Esophagus squamous epithelium (tissue), 5 donors: ENCODE results near the gene CCDC171. TPM values are rescaled to one million over a fixed set of nuclear protein-coding genes. Genes with fewer than 3 reads are reported as not detected.

ENCODE experiments used
- DNase-seq: peaks from one replicate; lab custom pipeline; 2025; lab: John Stamatoyannopoulos, UW
- H3K27ac ChIP-seq, 4 donors: fragments of 200-600 bp; sonication (generic); one replicate each; pipeline ENCODE4 v1.5.1; 2016 to 2019; ENCODE audit warnings: mild to moderate bottlenecking in 1 of 4
- H3K27me3 ChIP-seq, 4 donors: fragments of 200-600 bp; sonication (generic); 1 replicate in 3 of 4; 2 replicates in 1 of 4; pipeline versions ENCODE4 v1.5.1 to v1.6.0; 2017 to 2021; ENCODE audit warnings: antibody characterized with exemption in 1 of 4
- H3K36me3 ChIP-seq, 3 donors: fragments of 200-600 bp; sonication (generic); one replicate each; pipeline ENCODE4 v1.5.1; 2016 to 2019
- H3K4me1 ChIP-seq, 3 donors: fragments of 200-600 bp; sonication (generic); one replicate each; pipeline ENCODE4 v1.5.1; 2017 to 2019
- H3K4me3 ChIP-seq, 4 donors: fragments of 200-600 bp; sonication (generic); 1 replicate in 3 of 4; 2 replicates in 1 of 4; pipeline ENCODE4 v1.5.1; 2016 to 2019; ENCODE audit warnings: mild to moderate bottlenecking in 2 of 4, moderate library complexity in 1 of 4
- H3K9me3 ChIP-seq, 3 donors: fragments of 200-600 bp; sonication (generic); one replicate each; pipeline ENCODE4 v1.5.1; 2016 to 2019
- POLR2A ChIP-seq, 4 donors: fragments of 450-650 bp; IDR thresholded peaks; one replicate each; pipeline ENCODE4 v1.6.1; 2017; ENCODE audit warnings: antibody characterized with exemption in 4 of 4, mild to moderate bottlenecking in 4 of 4, moderate library complexity in 3 of 4
- WGBS, 2 donors: methylation state at CpG; one replicate each; pipeline ENCODE4 v1.1.5; 2018; 5-methylcytosine and 5-hydroxymethylcytosine counted together
- intact Hi-C: fragments of 100-400 bp; cut with DNase I; formaldehyde crosslinking; loops from one replicate; pipeline ENCODE4 v1.15.0; 2022
- total RNA-seq, 4 donors: library from RNA; depleted of rRNA; stranded (reverse); fragments of >200 nt; gene quantifications; one replicate each; pipeline ENCODE4 v1.1.0, GENCODE V29; 2016
- TF ChIP-seq, protein P1 (sequence below), 6 experiments: fragments of 450-650 bp in 4 of 6; fragments of 200-600 bp in 2 of 6; sonication (generic) in 2 of 6; IDR thresholded peaks; one replicate each; pipeline ENCODE4 v1.5.1; 2016 to 2019; ENCODE audit warnings: antibody characterized with exemption in 6 of 6, mild to moderate bottlenecking in 4 of 6, moderate library complexity in 4 of 6
- donor health status: DM: yes; HTN: yes; CAD: no.

Gene CCDC171
- total RNA-seq, 4 donors from 2014 or later = 0.53 to 2.9 (median 1.6) TPM

DNA sequence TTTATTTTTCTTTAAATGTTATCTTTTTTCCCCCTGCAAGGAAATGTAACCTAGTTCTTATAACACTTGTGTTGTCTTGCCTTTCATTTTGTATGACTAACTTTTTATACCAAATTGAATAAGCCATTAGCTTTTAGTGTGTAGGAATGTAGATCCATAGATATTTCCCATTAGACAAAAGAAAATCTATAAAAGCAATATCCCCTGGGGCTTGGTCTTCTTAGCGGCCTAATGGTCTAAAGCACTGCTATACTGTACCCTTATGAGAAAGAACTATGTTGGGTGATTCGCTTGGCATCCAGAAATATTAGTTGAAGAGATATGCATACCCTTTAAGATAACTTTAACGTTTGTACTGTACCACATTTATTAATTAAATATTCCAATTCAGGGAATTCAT is 289.2 kb downstream of the CCDC171 start:
- no peaks in the 10 kb centered on the region for H3K36me3 ChIP-seq
- intact Hi-C loops = no loop called here

DNA sequence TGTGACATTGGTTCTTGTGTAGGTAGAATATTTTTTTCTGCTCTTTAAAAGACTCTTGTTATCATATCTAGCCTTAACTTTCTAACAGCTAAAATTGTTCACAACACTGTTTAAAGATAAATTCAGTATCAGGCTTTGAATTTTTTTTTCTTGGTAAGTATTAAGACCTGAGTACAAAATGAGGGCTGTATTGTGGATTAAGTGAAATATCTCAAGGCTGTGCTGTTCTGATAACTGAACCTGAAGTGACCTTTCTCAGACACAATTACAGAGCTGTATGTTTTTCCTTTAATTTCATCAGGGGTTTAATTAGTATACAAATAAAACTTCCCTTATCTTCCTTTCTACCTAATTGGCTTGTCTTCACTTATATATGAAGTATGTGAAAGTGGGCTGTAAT is 290.5 kb downstream of the CCDC171 start:
- H3K4me1 ChIP-seq = no peaks in the 10 kb centered on the region
- H3K27me3 ChIP-seq = no peaks in the 10 kb centered on the region
- H3K9me3 ChIP-seq = no peaks in the 10 kb centered on the region
- no peak for DNase-seq
- no peak overlapping the region for H3K27ac ChIP-seq
- H3K36me3 ChIP-seq = no peaks in the 10 kb centered on the region
- H3K4me3 ChIP-seq = no peak overlapping the region
- intact Hi-C loops = no loop called here
- TF ChIP-seq POLR2A (IDR thresholded peaks at IDR 0.05) = no peak
- TF ChIP-seq, protein P1, sequence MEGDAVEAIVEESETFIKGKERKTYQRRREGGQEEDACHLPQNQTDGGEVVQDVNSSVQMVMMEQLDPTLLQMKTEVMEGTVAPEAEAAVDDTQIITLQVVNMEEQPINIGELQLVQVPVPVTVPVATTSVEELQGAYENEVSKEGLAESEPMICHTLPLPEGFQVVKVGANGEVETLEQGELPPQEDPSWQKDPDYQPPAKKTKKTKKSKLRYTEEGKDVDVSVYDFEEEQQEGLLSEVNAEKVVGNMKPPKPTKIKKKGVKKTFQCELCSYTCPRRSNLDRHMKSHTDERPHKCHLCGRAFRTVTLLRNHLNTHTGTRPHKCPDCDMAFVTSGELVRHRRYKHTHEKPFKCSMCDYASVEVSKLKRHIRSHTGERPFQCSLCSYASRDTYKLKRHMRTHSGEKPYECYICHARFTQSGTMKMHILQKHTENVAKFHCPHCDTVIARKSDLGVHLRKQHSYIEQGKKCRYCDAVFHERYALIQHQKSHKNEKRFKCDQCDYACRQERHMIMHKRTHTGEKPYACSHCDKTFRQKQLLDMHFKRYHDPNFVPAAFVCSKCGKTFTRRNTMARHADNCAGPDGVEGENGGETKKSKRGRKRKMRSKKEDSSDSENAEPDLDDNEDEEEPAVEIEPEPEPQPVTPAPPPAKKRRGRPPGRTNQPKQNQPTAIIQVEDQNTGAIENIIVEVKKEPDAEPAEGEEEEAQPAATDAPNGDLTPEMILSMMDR (IDR thresholded peaks at IDR 0.05) = no peak

More for the DNA sequence above, 289.2 kb downstream of the CCDC171 start:
- no peaks in the 10 kb centered on the region for H3K4me1 ChIP-seq
- WGBS, 2 donors = 86 to 97% methylated on average over 3 of the region's 3 CpGs
- TF ChIP-seq, protein P1 (IDR thresholded peaks at IDR 0.05) = no peak
- TF ChIP-seq POLR2A (IDR thresholded peaks at IDR 0.05) = no peak
- H3K27me3 ChIP-seq = no peaks in the 10 kb centered on the region
- no peaks in the 10 kb centered on the region for H3K9me3 ChIP-seq
- H3K4me3 ChIP-seq = no peak overlapping the region
- DNase-seq = no peak
- H3K27ac ChIP-seq = no peak overlapping the region

DNA sequence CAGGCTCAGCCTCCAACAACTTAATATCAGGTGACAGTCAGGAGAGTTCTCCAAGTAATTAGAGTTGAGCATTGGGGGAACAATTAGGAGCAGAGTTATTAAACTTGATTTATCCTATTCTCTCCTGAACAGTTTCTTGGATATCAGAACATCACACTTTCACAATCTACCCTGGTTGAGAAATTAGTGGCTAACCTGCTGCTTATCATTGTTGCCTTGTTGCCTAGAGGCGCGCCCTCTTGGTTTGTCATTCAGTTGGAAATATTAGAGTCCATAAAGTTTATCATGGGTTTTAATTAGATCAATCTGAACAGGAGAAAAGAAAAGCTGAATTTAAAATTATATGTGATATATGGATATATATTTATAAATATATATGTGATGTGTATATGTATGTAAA is 291.1 kb downstream of the CCDC171 start:
- Histone ChIP-seq H3K4me3 (no peak overlapping the region), H3K36me3 (no peaks in the 10 kb centered on the region), H3K27me3 (no peaks in the 10 kb centered on the region), H3K4me1 (no peaks in the 10 kb centered on the region), H3K9me3 (no peaks in the 10 kb centered on the region), H3K27ac (no peak overlapping the region)
- DNase-seq = no peak
- TF ChIP-seq POLR2A (IDR thresholded peaks at IDR 0.05) = no peak
- TF ChIP-seq, protein P1 (IDR thresholded peaks at IDR 0.05) = no peak
- intact Hi-C loops = no loop called here
- 100% methylated on average over 2 of the region's 2 CpGs for WGBS, 2 donors

DNA sequence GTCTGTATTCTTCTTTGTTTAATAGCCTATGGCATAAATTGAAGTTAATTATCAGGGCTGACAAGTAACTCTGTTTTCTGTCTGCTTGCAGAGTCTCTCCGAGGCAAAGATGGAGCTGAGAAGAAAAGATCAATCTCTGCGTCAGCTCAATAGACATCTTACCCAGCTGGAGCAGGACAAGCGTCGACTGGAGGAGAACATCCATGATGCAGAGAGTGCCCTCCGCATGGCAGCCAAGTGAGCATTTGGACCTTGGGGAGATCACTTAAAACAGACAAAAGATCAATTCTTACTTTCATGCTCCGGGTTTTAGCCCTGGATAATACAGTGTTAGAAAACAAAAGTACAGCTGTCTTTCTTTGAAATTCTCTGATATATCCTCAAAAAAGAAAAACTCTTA is 293.8 kb downstream of the CCDC171 start:
- intact Hi-C loops = no loop called here
- no peak for TF ChIP-seq POLR2A (IDR thresholded peaks at IDR 0.05)
- TF ChIP-seq, protein P1 (IDR thresholded peaks at IDR 0.05) = no peak
- WGBS, 2 donors = 80 to 95% methylated on average over 6 of the region's 6 CpGs
- Histone ChIP-seq H3K36me3 (no peaks in the 10 kb centered on the region), H3K4me3 (no peak overlapping the region), H3K9me3 (no peaks in the 10 kb centered on the region), H3K27ac (no peak overlapping the region), H3K4me1 (no peaks in the 10 kb centered on the region), H3K27me3 (no peaks in the 10 kb centered on the region)
- DNase-seq = no peak

DNA sequence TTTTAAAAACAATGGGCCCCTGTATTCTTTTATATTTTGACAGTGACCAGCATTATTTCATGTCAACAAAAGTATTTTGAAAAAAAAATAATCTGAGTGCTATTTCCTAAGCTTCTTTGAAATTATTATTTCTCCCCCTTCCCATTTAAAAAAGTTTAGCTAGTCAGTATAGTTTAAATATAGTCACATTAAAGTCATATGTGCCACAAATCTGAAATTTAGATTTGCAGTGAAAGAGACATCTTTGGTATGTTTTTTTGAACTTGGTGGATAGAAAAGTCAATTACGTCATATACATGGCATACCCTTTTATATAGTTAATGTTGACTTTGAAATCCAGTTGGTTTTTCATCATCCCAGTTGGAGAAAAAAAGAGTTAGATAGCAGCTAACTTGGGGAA is 297.0 kb downstream of the CCDC171 start:
- Histone ChIP-seq H3K36me3 (no peaks in the 10 kb centered on the region), H3K4me3 (no peak overlapping the region), H3K27ac (no peak overlapping the region), H3K9me3 (no peaks in the 10 kb centered on the region), H3K4me1 (no peaks in the 10 kb centered on the region), H3K27me3 (no peaks in the 10 kb centered on the region)
- intact Hi-C loops = no loop called here
- no peak for DNase-seq
- 71 to 90% methylated on average over 1 of the region's 1 CpG for whole genome bisulfite sequencing, 2 donors
- TF ChIP-seq, protein P1 (IDR thresholded peaks at IDR 0.05) = no peak
- no peak for TF ChIP-seq POLR2A (IDR thresholded peaks at IDR 0.05)
